ENCODE results near the gene PTH2. TPM values are rescaled to one million over a fixed set of nuclear protein-coding genes. Genes with fewer than 3 reads are reported as not detected.
A peak's percentile ranks its signal among the peaks of the same experiment; 100 is the strongest.

The PTH2 gene
- total RNA-seq, 1 experiment from 2014 or later = 0.96 TPM

DNA sequence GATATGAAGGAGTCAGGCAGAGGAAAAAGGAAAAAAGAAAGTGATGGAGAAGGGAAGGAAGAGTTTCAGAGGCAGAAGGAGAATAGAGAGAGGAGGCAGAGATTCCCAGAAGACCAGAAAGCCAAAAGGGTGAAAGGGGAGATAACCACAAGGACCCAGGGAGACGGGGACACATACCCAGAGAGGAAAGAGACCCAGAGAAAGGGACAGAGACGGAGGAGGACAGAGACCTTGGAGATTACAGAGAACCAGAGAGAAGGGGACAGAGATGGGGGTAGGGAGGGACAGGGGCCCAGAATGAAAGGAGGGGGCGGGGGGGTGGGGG lies 1.4 kb downstream of the PTH2 start:
- Histone ChIP-seq H3K23me2 (ENCODE audit: insufficient read length, low read depth, low read length, poor library complexity, severe bottlenecking) (peaks cover 15% of the 10 kb centered on the region), H3K18ac (ENCODE audit: insufficient read length, low read depth, low read length) (no peak overlapping the region), H3K4me1 (ENCODE audit: insufficient read depth, low read length) (peaks cover 2% of the 10 kb centered on the region), H3K14ac (ENCODE audit: insufficient read depth, low read length) (no peak overlapping the region), H4K20me1 (ENCODE audit: control insufficient read depth, insufficient read depth, insufficient read length) (no peaks in the 10 kb centered on the region), H2BK120ac (ENCODE audit: low read depth, low read length, poor library complexity, severe bottlenecking) (no peak overlapping the region), H3K79me1 (ENCODE audit: insufficient read depth, low read depth, low read length, poor library complexity, severe bottlenecking) (no peaks in the 10 kb centered on the region), H3K79me2 (ENCODE audit: insufficient read depth, low read length) (no peaks in the 10 kb centered on the region), H3K9ac (ENCODE audit: extremely low read depth, insufficient read length, low read length) (no peak overlapping the region), H2BK15ac (ENCODE audit: low read depth, low read length) (no peak overlapping the region), H2BK12ac (ENCODE audit: insufficient read length, low read depth, low read length) (no peak overlapping the region), H2BK5ac (ENCODE audit: insufficient read length, low read length) (no peak overlapping the region), H4K8ac (replicated peaks; ENCODE audit: insufficient read length, low read depth, low read length) (no peak overlapping the region), H2AFZ (ENCODE audit: low read length) (no peak overlapping the region), H4K5ac (ENCODE audit: insufficient read length, low read depth, low read length) (no peak overlapping the region), H3K56ac (ENCODE audit: insufficient read length, low read depth, low read length) (no peak overlapping the region), H3K9me3 (ENCODE audit: control insufficient read depth, low read depth, low read length) (no peaks in the 10 kb centered on the region), H3K27ac (ENCODE audit: insufficient read length, low read depth, low read length) (no peak overlapping the region), H2AK5ac (ENCODE audit: insufficient read length, low read length) (no peak overlapping the region), H3K27me3 (ENCODE audit: insufficient read depth, low read length) (peaks cover 32% of the 10 kb centered on the region; the same call in 1 of the 2 replicates), H3K4ac (ENCODE audit: low read depth, low read length) (no peak overlapping the region), H4K91ac (ENCODE audit: insufficient read length, low read depth, low read length) (no peak overlapping the region), H3K4me2 (ENCODE audit: insufficient read depth, insufficient read length, low read length) (no peak overlapping the region), H3T11ph (ENCODE audit: low read length) (no peak overlapping the region), H2BK20ac (ENCODE audit: low read depth, low read length, poor library complexity, severe bottlenecking) (no peak overlapping the region), H3K23ac (ENCODE audit: insufficient read length, low read depth, low read length) (no peak overlapping the region)
- H3K4me1 Mint-ChIP-seq = peaks cover 63 to 76% of the 10 kb centered on the region in 2 experiments
- peaks cover 0 to 9% of the 10 kb centered on the region in 2 experiments; a peak in 1 of 5 replicates for H3K9me3 Mint-ChIP-seq
- H3K4me3 Mint-ChIP-seq = peak overlapping the region in 1 of 2 experiments; percentile 52; a peak in 3 of 5 replicates
- peaks cover 70% of the 10 kb centered on the region for H3K27me3 Mint-ChIP-seq (ENCODE audit: low read depth)
- DNase-seq = no peak
- WGBS (ENCODE audit: extremely low coverage, insufficient read length, low lambda C conversion rate) = no CpG with 5 or more reads among the region's 3 CpGs
- TF ChIP-seq, protein P1, sequence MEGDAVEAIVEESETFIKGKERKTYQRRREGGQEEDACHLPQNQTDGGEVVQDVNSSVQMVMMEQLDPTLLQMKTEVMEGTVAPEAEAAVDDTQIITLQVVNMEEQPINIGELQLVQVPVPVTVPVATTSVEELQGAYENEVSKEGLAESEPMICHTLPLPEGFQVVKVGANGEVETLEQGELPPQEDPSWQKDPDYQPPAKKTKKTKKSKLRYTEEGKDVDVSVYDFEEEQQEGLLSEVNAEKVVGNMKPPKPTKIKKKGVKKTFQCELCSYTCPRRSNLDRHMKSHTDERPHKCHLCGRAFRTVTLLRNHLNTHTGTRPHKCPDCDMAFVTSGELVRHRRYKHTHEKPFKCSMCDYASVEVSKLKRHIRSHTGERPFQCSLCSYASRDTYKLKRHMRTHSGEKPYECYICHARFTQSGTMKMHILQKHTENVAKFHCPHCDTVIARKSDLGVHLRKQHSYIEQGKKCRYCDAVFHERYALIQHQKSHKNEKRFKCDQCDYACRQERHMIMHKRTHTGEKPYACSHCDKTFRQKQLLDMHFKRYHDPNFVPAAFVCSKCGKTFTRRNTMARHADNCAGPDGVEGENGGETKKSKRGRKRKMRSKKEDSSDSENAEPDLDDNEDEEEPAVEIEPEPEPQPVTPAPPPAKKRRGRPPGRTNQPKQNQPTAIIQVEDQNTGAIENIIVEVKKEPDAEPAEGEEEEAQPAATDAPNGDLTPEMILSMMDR (conservative IDR thresholded peaks at IDR 0.05) = no peak
- H3K27ac Mint-ChIP-seq = no peak overlapping the region
- H3K36me3 Mint-ChIP-seq (ENCODE audit: insufficient read depth in 1 of 3, low read depth in 3 of 3) = no peaks in the 10 kb centered on the region; a peak in 2 of 7 replicates
